ENCODE data around the gene TLE6. TPM values are rescaled to one million over a fixed set of nuclear protein-coding genes. Genes with fewer than 3 reads are reported as not detected.

The TLE6 gene
- total and polyA plus RNA-seq, 2 of the 13 experiments (the other 11 are each of a cell fraction or from before 2014, with no cell fraction given): 0.24 to 5.5 TPM

DNA sequence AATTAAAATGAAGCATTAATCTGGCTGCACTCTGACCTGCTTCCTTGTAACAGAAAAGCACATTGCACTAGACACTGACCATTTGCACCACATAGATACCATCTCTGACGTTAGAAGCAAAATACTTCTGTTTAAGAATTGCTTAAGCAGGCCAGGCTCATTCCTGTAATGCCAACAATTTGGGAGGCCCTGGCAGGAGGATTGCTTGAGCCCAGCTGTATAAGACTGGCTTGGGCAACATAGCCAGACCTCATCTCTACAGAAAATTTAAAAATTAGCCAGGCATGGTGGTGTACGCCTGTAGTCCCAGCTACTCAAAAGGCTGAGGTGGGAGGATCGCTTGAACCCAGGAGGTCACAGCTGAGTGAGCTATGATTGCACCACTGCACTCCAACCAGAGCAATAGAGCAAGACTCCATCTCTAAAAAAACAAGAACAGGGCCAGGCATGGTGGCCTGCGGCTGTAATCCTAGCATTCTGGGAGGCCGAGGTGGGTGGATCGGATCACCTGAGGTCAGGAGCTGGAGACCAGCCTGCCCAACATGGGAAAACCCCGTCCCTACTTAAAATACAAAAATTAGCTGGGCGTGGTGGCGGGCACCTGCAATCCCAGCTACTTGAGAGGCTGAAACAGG is 7.0 kb upstream of the TLE6 start (continued):
- TF ChIP-seq ZNF460 (CRISPR knock-in tag; IDR thresholded peaks at IDR 0.05; ENCODE audit: borderline replicate concordance) (peak; percentile 75; the same call in 1 of the 2 replicates), ZNF788 (CRISPR knock-in tag; IDR thresholded peaks at IDR 0.05; ENCODE audit: borderline replicate concordance) (no peak), ZNF121 (CRISPR knock-in tag; IDR thresholded peaks at IDR 0.05) (peak; percentile 21; the same call in 1 of the 2 replicates)

DNA sequence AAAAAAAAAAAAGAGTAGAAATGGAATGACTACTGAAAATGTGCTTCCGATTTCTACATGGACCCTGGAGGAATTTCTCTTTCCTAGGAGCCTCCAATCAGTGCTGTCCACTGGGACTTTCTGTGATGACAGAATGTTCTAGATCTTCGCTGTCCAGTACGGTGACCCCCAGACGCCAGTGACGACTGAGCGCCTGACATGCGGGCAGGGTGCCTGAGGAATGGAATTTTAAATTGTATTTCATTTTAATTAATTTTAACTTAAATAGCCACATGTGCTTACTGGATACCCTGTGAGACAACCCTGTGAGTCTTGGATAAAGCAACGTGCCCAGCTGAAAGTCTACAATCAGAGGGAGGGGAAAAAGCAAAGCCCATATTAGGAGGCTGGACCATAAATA is 4.1 kb upstream of the TLE6 start:
- DNase-seq (ENCODE audit: low spot score): no peak
- Histone ChIP-seq H3K27ac (ENCODE audit: extremely low read length, insufficient read depth, low read length) (no peak overlapping the region), H3K4me1 (ENCODE audit: insufficient read depth, low read length) (peaks cover 73% of the 10 kb centered on the region), H3K36me3 (replicated peaks in 1 of 2; ENCODE audit: control insufficient read depth in 1 of 2, insufficient read depth in 2 of 2, low read length in 2 of 2) (no peaks in the 10 kb centered on the region), H3K4me2 (ENCODE audit: low read depth, low read length) (no peak overlapping the region), H4K20me1 (ENCODE audit: insufficient read depth, low read length) (no peaks in the 10 kb centered on the region), H3K9ac (ENCODE audit: insufficient read depth, low read depth, low read length) (no peak overlapping the region), H3K4me3 (replicated peaks in 1 of 3; ENCODE audit: insufficient read depth in 1 of 3, low read depth in 2 of 3, low read length in 3 of 3) (no peak overlapping the region), H3K79me2 (ENCODE audit: insufficient read depth, low read length) (no peaks in the 10 kb centered on the region), H3K27me3 (ENCODE audit: control insufficient read depth in 1 of 2, insufficient read depth in 2 of 2, low read length in 2 of 2) (peaks cover 0 to 14% of the 10 kb centered on the region in 2 experiments; a peak in 3 of 5 replicates), H2AFZ (ENCODE audit: low read length) (no peak overlapping the region), H3K9me3 (ENCODE audit: low read length) (no peaks in the 10 kb centered on the region)
- no peak for FAIRE-seq
- ChIA-PET CTCF (ENCODE audit: low intra/inter-chr PET ratio, low total read pairs) (no interaction called here), POLR2A (no interaction called here)
- TF ChIP-seq, protein P1, sequence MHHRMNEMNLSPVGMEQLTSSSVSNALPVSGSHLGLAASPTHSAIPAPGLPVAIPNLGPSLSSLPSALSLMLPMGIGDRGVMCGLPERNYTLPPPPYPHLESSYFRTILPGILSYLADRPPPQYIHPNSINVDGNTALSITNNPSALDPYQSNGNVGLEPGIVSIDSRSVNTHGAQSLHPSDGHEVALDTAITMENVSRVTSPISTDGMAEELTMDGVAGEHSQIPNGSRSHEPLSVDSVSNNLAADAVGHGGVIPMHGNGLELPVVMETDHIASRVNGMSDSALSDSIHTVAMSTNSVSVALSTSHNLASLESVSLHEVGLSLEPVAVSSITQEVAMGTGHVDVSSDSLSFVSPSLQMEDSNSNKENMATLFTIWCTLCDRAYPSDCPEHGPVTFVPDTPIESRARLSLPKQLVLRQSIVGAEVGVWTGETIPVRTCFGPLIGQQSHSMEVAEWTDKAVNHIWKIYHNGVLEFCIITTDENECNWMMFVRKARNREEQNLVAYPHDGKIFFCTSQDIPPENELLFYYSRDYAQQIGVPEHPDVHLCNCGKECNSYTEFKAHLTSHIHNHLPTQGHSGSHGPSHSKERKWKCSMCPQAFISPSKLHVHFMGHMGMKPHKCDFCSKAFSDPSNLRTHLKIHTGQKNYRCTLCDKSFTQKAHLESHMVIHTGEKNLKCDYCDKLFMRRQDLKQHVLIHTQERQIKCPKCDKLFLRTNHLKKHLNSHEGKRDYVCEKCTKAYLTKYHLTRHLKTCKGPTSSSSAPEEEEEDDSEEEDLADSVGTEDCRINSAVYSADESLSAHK (CRISPR knock-in tag; IDR thresholded peaks at IDR 0.05; ENCODE audit: borderline replicate concordance): no peak
- TF ChIP-seq ZFP82 (CRISPR knock-in tag; IDR thresholded peaks at IDR 0.05; ENCODE audit: borderline replicate concordance) (no peak), ZNF782 (CRISPR knock-in tag; IDR thresholded peaks at IDR 0.05; ENCODE audit: borderline replicate concordance) (no peak), POLR2G (IDR thresholded peaks at IDR 0.05; ENCODE audit: low read depth, low read length) (no peak), IKZF1 (IDR thresholded peaks at IDR 0.05) (no peak), RBM22 (optimal IDR thresholded peaks at IDR 0.05; ENCODE audit: low read length) (no peak)
- 76% methylated on average over 8 of the region's 8 CpGs for WGBS (ENCODE audit: low lambda C conversion rate)
- BruUV-seq (replicated peaks): no TSS peak
- in situ Hi-C loops (cut with HindIII; ENCODE audit: extremely low pct_ligation_motif_present, low pct_unique_long_range_greater_than_20kb) (no loop called here), intact Hi-C loops (cut with micrococcal nuclease; ENCODE audit: unreplicated experiment) (no loop called here)
- no peak for ATAC-seq

Measured in HepG2 (cell line).